Nucleus accumbens (tissue), 56 donors: Measurements from ENCODE around the gene TNS3.
A peak's percentile ranks its signal among the peaks of the same experiment; 100 is the strongest.
"Not testable (repeated sequence)": the region's sequence is repeated elsewhere in the genome, so short reads cannot be mapped to it uniquely, and the experiment has no call there.

Experiments
- DNase-seq, 56 donors: peaks; one replicate each; lab custom pipeline; 2025; lab: John Stamatoyannopoulos, UW

Gene TNS3

DNA sequence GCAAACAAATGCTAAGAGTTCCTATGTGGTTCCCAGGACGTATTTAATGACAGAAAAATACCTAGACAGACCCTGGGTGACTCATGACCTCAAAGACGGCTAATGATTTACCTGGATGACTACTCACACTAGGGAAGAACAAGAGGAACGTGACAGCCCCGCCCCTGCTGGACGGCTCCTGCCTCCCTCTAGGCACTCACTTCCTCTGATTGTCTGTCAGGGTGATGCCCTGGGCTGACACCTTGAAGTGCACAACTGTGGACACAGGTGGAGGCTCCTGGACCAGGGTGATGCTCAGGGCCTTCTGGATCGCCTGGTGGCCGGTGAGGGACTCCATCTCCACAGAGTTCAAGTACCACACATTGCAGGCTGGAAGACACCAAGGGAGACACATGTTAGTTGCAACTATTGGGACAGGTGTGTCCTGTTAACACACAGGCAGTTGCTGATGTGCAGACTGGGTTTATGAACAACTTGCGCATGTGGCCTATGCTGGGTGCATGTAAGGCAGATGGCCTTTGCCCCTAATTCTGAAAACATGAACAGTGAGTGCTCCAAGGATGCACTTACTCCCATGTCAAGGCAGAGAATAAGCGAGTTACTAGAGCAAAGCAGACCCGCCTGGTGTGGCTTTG, 298.3 kb downstream of the TNS3 start:
- DNase-seq = no peak

DNA sequence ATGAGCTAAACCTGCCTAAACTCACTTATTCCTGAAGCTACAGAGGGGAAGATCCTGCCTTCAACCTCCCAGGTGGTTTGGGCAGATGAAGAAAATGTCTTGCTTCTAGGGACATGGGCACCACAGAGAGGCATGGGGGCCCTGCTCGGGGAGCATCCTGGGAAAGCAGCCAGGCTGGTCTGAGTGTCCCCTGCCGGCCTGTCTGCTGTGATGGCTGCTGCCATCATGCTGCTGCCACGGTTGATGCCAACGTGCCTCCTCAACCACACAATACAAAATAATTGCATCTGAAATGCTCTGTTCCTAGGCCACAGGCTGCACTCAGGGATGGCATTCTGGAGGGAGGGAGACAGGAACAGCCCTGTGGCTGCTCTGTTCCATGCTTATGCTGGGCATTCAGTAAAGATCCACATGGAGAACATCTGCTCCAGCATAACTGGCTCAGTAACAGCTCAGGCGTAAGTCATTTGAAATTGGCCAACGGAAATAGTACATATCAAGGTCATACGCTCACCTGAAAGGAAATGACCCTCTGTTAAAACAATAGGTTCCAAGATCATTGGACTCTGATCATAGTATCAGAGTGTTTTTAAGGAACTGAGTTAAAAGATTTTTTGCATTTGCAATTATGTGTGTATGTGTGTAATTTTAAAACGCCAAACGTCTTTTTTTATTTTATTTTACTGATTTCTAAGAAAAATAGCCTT, 299.0 kb downstream of the TNS3 start:
- no peak for DNase-seq

DNA sequence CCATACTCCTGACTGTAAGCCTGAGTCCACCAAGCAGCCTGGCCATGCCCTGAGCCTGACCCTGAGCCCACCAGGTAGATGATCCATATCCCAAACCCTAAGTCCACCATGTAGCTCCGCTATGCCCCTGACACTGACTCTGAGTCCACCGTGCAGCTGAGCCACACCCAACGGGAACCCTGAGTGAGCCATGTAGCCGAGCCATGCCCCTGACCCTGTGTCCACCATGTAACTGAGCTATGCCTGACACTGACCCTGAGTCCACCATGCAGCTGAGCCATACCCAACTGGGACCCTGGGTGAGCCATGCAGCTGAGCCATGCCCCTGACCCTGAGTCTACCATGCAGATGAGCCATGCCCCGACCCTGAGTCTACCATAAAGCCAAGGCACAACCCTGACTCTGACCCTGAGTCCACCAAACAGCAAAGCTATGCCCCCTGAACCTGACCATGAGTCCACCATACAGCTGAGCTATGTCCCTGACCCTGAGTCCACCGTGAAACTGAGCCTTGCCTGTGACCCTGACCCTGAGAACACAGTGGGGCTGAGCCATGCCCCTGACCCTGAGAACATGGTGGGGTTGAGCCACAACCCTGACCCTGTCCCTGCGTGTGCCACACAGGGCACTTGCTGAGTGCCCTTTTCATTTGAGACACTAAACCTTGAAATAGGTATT, 299.8 kb downstream of the TNS3 start:
- DNase-seq = no peak

DNA sequence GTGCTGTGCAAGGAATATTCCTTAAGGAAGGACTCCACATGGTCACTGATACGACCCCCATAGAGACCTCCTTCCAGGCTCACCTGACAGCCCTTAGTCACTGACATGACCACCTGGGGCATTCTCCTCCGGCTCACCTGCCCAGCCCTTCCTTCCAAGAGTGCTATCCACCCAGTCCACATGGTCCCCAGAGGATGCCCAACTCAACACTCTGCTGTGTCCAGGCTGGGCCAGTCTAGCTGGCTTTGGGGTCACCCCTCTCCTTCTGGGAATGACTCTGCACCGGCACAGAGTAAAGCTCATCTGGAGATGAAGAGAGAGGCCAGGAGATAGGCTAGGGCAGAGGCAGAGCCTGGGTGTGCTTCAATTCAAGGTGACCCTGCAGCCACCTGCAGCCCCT, 300.8 kb downstream of the TNS3 start:
- no peak for DNase-seq

DNA sequence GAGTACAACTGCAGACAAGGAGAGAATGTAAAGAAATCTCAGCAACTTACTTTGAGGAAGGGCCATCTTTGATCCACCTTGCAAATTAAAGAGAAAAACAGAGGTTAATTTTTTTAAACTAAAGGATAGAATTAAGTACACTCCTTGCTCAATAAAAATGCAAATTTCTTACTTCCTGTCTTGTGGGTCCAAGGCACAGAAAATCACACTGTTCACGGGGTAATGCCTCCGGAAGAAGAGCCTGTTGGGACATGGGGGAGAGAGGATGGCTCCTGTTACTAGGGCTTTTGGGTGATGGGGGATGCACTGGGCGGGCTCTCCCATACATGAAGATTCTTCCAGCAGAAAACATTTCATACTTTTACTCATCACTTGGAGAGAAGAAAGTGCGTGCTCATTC, 301.8 kb downstream of the TNS3 start:
- DNase-seq = no peak

DNA sequence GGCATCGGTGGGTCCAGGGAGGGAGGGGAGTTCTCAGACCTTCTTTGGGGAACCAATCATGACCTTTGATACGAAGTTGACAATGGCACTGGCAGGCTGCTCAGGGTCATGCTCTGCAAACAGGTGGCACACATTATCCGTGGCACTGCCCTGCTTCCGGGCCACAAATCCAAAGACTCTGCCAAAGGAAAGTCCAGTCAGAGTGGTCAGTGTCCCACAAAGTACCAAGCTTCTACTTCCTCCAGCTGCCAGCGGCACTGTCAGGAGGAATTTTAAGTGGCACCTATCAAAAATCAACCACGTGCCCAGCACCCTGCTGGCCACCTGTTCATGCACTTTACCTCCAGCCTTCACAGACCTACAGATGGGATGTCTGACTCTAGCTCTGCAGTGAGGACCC, 303.9 kb downstream of the TNS3 start:
- no peak for DNase-seq

DNA sequence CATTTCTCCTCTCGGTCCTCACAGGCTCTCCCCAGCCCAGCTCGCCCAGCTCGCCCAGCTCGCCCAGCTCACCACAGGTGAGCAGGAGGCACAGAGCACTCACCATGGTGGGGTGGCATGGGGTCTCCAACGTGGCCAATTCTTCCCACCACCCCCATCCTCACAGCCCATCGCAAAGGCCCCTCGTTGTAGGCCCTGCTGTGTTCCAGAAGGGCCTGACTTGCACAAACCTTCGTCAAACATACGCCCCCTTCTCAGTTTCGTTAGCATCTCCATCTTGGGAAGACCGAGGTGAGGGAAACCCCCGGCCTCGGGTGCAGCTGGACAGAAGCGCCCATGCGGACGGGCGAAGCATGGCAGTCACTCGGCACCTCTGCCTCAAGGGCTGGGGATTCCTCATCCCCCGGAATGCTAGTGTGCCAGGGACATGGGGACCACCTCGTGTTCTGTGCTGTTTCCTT, 304.6 kb downstream of the TNS3 start:
- DNase-seq = no peak

DNA sequence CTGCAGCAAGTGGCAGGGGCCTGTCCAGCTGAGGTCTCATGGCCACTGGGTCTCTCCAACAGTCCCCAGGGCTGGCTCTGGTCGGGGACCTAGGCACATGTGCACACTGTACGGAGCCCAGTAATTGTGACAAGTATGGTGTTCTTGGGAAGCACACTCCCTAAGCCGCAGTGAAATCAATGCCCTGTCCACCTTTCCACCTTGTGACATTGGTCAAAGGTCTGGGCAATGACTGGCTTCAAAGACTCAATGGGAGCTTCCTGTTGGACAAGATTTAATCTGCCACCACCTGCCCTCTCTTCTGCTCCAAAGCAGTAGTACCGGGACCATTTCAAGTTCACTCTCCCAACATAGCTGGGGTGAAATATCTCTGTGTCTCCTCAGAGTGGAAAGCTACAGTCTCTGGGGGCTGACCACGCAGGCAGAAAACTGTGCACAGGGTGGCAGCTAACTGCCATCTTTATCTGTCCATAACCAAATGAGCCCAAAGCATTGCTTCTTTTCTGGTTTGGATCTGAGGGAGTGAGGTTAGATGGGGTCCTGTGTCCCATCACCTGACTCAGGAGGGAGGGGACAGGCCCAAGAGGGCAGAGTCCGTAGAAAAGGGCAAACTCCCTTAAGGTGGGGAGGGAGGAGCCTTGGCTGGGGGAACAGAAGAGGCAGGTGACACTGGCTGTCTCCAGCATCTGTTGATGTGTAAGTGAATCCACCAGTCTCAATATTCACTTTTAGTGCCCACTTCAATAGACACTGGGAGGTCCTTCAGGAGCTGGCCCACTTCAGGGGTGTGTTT, 307.7 kb downstream of the TNS3 start:
- no peak for DNase-seq

DNA sequence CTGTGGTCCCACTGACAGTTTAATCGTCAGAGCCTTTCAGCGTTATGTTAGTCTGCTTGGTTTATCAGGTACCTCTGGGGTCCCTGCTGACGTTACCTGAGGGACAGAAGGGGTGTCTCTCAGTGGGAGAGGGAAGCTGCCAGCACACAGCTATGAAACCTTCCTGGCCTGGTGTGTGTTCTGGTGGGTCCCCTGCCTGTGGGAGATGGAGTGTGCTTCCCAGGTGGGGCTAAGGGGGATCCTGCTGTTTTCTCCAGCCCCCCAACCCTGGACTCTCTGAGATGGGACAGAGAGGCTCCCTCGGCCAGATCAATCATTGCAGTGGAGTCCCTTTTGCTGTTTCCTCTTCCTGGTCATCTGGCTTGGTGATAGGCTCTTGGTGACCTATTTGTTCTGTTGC, 308.8 kb downstream of the TNS3 start:
- no peak for DNase-seq

DNA sequence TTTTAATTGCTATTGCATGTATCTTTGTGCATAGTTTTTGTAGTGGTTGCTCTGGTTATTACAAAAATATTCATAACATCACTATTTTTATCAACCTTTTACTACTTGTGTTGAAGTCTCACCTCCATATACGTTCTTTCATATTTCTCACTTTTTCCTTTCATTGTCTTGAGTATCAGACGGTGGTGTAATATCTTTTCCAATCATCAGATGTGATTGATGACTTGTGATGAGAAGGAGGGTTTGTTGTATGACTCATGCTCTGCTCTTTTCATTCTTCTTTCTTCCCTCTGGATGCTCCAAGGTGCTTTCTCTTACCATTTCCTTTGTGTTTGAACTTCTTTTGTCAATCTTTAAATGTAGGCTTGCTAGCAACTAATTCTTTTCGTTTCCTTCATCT, 310.2 kb downstream of the TNS3 start:
- no peak for DNase-seq

DNA sequence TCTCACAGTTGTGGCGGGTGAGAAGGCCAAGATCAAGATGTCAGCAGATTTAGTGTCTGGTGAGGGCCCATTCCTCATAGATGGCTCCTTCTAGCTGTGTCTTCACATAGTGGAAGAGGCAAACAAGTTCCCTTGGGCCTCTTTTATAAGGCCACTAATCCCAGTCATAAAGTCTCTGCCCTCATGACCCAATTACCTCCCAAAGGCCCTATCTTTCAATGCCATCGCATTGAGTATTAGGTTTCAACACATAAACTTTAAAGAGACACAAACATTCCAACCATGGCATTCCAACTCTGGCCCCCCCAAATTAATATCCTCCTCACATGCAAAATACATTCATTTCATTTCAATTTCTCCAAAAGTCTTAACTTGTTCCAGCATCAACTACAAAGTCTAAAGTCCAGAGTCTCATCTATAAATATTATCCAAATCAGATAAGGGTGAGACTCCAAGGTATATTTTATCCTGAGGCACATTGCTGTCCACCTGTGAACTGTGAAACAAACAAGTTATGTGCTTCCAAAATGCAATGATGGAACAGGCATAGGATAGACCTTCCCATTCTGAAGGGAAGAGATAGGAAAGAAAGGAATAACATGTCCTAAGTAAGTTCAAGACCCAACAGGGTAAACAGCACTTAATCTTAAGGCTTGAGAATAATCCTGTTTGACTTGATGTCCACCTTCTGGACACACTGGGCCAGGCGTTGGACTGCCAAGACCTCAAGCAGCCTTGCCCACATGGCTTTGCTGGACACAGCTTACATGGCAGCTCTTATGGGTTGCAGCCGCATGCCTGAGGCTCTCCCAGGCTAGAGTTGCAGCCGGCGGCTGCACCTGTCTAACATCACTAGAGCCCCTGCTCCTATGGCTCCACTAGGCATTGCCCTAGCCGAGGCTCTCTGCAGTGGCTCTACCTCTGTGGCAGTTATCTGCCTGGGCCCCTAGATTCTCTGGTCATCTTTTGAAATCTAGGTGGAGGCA, 312.8 kb downstream of the TNS3 start:
- DNase-seq = no peak

DNA sequence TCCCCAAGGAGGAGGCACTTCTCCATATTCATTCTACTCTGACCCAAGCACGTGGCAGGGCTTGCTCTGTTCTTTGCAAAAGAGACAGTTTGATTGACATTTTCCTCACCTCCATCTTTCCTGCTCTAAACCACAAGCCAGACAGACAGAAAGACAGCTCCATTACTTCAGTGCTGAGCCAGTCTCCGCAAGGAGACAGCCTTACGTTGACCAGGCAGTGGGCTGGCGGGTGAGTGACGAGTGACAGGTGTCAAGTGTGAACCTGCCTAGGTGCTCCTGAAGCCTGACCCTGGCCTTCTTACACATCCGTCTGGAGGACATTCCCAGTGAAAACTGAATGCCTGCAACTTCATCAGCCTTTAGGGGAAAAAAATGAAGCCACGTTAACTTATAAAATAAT, 314.6 kb downstream of the TNS3 start:
- no peak for DNase-seq

DNA sequence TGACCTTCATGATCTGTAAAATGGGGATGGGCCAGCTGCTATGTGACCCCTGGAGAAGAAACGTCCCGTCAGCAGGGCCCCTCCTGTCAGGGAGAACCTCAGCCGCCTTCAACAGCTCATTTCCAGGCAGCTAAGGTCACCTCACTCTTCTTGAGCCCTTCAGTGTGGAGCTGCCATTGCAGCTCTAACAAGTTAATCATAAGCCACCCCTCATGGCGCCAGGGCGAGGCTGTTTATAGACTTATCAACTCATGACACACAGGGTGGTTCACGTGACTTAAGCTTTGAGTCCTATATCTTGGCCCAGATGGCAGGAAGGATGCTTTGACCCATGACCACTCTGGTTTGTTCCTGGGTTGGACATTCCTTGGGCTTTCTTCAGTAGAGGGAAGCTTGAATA, 315.1 kb downstream of the TNS3 start:
- DNase-seq = no peak

DNA sequence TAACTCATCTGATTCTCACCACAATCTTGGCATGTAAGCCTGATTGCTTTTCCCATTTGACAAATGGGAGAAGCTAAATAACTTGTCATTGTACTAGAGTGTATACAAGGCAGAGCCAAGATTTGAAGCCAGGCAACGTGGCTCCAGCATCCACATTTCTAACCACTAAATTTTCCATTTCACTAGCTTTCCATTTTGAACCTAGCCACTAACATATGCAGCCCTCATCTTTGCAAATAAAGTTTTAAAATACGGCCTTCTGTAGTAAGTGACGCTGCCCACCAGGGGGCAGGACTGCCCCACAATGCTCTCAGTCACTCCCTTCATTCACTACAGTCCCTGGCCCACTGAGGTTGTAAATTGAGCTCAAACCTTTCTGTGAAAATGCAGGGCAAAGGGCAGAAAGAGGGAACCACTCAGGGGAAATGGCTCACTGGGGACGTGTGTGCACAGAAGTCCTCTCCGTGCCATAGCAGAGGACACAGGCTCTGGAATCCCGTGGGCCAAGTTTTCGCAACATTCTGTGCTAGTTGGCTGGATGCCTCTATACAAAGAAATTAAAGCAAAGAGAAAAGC, 315.7 kb downstream of the TNS3 start:
- DNase-seq = peak in 42 of 56 donors; percentile 6 to 72 (median 30)

DNA sequence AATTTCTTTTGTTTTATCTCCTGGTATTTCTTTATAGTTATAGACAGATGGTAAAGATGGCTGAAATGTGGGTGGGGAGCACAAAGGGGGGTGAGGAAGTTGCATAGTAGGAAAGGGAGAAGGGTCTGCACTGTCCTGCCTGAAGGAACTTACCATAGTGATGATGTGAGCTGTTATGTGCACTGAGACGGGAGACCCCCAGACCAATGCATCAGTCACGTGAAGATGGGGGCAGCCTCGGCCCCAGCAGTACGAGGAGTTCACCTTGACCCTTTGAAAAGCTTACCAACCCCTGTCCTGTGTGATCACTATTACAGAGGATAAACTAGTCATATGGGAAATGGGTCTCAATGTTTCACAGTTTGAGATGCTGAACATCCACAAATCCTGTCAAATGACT, 316.3 kb downstream of the TNS3 start:
- DNase-seq = no peak

DNA sequence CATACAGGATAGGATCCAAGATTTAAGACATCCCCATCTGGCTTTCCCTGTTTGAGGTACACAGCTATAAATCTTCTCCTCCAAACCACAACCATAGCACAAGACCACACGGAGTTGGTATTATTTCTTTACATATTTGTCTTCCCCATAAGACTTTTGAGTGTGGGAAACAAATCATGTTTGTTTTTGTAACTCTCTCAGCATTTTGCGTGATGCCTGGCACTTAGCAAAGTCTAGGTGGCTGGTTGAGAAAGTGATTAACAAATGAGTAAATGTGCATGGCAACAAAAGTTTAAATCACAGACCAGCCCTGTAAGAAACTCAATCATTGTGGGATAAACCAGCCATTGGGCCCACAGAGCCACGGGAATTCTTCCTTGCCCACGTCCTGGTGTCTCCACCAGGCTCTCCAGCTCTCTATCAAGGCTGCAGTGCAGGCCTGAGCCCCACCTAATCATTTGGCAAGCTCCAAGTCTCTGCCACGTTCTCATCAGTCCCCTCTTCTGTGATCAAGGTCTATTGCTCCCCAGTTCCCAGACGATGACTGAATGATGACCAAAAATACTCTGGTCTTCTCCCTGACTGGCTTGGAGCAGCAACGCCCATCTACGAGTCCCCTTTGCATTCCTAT, 317.8 kb downstream of the TNS3 start:
- no peak for DNase-seq

DNA sequence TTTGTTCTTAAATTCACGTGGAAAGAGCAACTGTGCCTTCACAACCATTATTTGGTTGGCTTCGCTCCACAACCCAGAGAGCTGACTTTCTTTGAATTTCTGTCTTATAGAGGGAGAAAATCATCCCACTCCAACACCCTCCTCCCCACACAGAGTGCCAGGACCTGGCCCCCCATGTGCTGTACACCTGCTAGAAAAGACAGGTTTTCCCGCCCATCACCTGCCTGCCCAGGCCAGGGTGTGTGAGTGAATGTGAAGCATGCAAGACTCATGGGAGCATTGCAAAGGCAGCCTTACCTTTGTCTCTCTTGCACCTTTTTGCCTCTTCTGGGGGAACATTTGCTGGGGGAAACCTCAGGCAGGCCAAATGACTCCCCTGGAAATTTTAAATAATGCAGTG, 319.0 kb downstream of the TNS3 start:
- DNase-seq = no peak

DNA sequence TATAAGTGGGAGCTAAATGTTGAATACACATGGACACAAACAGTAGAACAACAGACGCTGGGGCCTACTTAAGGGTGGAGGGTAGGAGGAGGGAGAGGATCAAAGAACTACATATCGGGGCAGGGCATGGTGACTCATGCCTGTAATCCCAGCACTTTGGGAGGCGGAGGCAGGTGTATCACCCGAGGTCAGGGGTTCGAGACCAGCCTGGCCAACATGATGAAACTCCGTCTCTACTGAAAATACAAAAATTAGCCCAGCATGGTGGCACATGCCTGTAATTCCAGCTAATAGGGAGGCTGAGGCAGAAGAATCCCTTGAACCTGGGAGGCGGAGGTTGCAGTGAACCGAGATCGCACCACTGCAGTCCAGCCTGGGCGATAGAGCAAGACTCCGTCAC, 319.8 kb downstream of the TNS3 start:
- not testable (repeated sequence) for DNase-seq

DNA sequence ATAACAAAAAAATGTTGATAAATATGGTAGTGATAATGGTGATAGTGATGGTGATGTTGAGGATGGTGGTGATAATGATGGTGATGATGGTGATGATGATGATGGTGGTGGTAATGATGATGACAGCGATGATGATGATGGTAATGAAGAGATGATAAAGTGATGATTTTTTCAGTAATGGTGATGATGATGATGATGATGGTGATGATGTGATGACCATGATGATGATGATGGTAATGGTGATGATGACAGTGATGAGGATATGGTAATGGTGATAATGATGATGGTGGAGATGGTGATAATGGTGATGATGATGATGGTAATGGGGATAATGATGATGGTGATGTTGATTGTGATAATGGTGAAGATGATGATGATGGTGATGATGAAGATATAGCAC, 321.6 kb downstream of the TNS3 start:
- DNase-seq = no peak
